HAP-1 (cell line): ENCODE results near the gene A2M.

Source experiments
- DNase-seq, 2 experiments: peaks; one replicate each; pipeline ENCODE4 v3.0.0-alpha.2; 2016 to 2020; ENCODE audit warnings: low spot score in 2 of 2
- H3K27me3 ChIP-seq: fragments of 250-450 bp; sonication (Bioruptor Pico); 2 replicates; pipeline ENCODE4 v1.5.1; 2020; ENCODE audit warnings: low read depth, mild to moderate bottlenecking, moderate library complexity
- H3K36me3 ChIP-seq: fragments of 250-450 bp; sonication (Bioruptor Pico); replicated peaks from 2 replicates; pipeline ENCODE4 v1.5.1; 2020; ENCODE audit warnings: mild to moderate bottlenecking
- H3K4me1 ChIP-seq: fragments of 250-450 bp; sonication (Bioruptor Pico); 2 replicates; pipeline ENCODE4 v1.5.1; 2020; ENCODE audit warnings: mild to moderate bottlenecking
- H3K4me3 ChIP-seq: fragments of 250-450 bp; sonication (Bioruptor Pico); 2 replicates; pipeline ENCODE4 v1.5.1; 2020; ENCODE audit warnings: mild to moderate bottlenecking, moderate library complexity
- H3K9me3 ChIP-seq: fragments of 250-450 bp; sonication (Bioruptor Pico); 2 replicates; pipeline ENCODE4 v1.5.1; 2020; ENCODE audit warnings: mild to moderate bottlenecking, moderate library complexity
- in situ Hi-C: fragments of 300-500 bp; cut with MboI; formaldehyde crosslinking; loops from 3 replicates; pipeline ENCODE4 v1.14.3; 2020; ENCODE audit warnings: low sequenced_read_pairs, inconsistent platforms, mixed read lengths

A2M gene

DNA sequence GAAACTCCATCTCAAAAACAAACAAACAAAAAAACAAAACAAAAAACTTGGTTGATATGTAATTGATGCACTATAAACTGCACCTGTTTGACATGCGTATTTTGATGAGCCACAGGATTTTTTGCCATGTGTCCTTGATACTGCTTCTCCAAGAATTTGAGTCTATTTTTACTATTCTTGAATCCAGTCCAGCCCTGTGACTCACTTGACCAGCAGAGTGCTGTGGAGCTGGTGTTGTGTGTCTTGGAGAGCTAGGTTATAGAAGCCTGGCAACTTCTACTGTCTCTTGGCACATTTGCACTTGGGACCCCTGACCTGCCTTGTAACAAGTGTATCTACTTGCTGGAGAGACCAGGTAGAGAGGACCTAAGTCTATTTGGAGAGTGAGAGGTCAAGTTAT, 74.4 kb downstream of the A2M start:
- H3K36me3 ChIP-seq: no peaks in the 10 kb centered on the region
- no peak overlapping the region for H3K4me3 ChIP-seq
- DNase-seq: no peak
- no peaks in the 10 kb centered on the region for H3K27me3 ChIP-seq
- no peaks in the 10 kb centered on the region for H3K4me1 ChIP-seq
- no peaks in the 10 kb centered on the region for H3K9me3 ChIP-seq
- in situ Hi-C loops: loop anchor here (10.0 kb wide), 1 partner anchor 367 kb away; no protein-coding TSS in a partner anchor

DNA sequence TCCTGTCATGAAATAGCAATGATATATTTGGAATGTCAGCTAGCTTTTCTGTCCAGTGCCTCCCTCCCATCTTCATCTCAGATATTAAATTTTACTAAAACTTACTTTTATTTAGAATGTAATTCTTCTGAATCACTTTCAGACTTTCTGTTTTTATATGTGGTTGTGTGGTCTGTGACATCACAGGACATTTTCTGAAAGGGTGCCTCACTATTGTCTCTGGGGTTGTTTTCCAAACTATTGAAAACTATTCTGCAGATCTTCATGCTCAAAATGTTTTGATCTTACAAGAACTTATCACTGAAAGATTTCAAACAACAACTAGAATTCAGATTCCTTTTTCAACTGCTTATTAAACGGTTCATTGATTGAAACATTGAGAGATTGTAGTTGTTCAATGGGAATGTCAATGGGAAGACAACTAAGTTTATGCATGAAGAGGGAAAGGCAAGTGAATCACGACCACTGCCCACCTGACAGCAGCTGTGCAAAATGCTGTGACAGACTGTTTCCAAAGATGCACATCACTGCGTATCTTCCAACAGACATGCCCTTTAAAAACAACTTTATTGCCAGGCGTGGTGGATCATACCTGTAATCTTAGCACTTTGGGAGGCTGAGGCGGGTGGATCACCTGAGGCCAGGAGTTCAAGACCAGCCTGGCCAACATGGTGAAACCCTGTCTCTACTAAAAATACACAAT, 75.1 kb downstream of the A2M start:
- Histone ChIP-seq H3K27me3 (no peaks in the 10 kb centered on the region), H3K4me3 (no peak overlapping the region), H3K4me1 (no peaks in the 10 kb centered on the region), H3K36me3 (no peaks in the 10 kb centered on the region), H3K9me3 (no peaks in the 10 kb centered on the region)
- no peak for DNase-seq
- in situ Hi-C loops: loop anchor here (10.0 kb wide), 1 partner anchor 366 kb away; no protein-coding TSS in a partner anchor

DNA sequence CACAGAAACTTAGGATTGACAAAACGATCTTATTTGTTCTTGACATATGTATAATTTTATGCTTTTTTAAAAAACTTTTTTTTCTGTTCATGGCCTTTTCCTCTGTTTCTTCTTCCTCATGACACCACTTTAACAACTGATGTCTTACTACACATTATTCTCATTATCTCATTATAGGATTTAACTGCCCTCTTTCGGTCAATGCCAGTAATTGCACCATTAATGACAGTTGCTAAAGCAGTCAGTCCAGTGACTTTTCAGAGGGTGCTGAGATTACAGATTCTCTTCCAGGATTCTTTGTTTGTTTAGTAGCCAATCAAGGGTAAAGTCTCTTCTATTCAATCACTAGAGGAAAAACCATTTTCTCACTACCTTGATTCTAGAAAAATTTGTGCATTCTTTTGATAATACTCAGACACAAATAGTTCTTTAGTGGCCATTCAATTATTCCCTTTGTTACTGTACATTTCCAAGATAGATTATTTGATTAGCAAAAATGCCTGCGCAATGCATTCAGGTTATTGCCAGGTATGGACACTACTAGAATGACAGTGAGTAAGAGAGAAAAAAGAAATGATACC, 76.2 kb downstream of the A2M start:
- peak; percentile 18 to 62 for DNase-seq

DNA sequence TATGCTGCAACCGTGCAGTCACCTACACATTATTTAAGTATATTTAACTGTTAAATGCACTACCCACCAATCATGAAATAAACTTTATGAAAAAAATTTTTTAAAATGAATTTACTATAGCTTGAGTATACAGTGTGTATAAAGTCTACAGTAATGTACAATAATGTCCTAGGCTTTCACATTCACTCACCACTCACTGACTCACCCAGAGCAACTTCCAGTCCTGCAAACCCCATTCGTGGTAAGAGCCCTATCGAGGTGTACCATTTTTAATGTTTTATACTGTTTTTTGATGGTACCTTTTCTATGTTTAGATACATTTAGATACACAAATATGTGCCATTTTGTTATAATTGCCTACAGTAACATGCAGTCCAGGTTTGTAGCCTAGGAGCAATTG, 78.3 kb downstream of the A2M start:
- Histone ChIP-seq H3K36me3 (no peaks in the 10 kb centered on the region), H3K9me3 (no peaks in the 10 kb centered on the region), H3K27me3 (no peaks in the 10 kb centered on the region), H3K4me1 (no peaks in the 10 kb centered on the region), H3K4me3 (no peak overlapping the region)
- in situ Hi-C loops: no loop called here
- DNase-seq: no peak

More for the DNA sequence above, 76.2 kb downstream of the A2M start:
- in situ Hi-C loops: no loop called here
- H3K36me3 ChIP-seq: no peaks in the 10 kb centered on the region
- no peaks in the 10 kb centered on the region for H3K9me3 ChIP-seq
- H3K4me3 ChIP-seq: no peak overlapping the region
- H3K27me3 ChIP-seq: no peaks in the 10 kb centered on the region
- H3K4me1 ChIP-seq: no peaks in the 10 kb centered on the region

DNA sequence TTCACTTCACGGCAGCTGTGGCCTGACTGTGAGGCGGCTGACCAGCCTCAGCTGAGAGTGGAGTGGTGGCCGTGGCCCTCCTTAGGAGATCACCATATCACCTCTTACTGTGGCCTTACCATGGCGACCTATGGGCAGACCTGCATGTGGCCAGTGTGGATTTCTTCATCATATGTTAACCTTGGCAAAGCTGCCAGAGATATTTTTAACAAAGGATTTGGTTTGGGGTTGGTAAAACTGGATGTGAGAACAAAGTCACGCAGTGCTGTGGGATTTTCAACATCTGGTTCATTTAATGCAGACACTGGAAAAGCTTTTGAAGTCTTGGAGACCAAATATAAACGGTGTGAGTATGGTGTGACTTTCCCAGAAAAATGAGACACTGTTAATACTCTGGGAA, 79.5 kb downstream of the A2M start:
- Histone ChIP-seq H3K9me3 (no peaks in the 10 kb centered on the region), H3K27me3 (no peaks in the 10 kb centered on the region), H3K36me3 (no peaks in the 10 kb centered on the region), H3K4me3 (no peak overlapping the region), H3K4me1 (no peaks in the 10 kb centered on the region)
- DNase-seq: no peak
- in situ Hi-C loops: no loop called here

DNA sequence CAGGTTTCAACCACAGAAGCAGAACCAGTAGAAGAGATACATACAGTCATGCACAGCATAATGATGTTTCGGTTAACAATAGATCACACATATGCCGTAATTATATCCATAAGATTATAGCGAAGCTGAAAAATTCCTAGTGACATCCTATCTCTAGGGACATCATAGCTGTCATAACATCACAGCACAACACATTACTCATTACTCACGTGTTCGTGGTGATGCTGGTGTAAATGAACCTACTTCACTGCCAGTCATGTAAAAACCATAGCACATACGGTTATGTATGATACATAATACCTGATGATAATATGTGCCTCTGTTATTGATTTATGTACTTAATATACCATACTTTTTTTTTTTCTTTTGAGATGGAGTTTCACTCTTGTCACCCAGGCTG, 81.6 kb downstream of the A2M start:
- Histone ChIP-seq H3K4me1 (no peaks in the 10 kb centered on the region), H3K36me3 (no peaks in the 10 kb centered on the region), H3K9me3 (no peaks in the 10 kb centered on the region), H3K4me3 (no peak overlapping the region), H3K27me3 (no peaks in the 10 kb centered on the region)
- no peak for DNase-seq
- in situ Hi-C loops: no loop called here

DNA sequence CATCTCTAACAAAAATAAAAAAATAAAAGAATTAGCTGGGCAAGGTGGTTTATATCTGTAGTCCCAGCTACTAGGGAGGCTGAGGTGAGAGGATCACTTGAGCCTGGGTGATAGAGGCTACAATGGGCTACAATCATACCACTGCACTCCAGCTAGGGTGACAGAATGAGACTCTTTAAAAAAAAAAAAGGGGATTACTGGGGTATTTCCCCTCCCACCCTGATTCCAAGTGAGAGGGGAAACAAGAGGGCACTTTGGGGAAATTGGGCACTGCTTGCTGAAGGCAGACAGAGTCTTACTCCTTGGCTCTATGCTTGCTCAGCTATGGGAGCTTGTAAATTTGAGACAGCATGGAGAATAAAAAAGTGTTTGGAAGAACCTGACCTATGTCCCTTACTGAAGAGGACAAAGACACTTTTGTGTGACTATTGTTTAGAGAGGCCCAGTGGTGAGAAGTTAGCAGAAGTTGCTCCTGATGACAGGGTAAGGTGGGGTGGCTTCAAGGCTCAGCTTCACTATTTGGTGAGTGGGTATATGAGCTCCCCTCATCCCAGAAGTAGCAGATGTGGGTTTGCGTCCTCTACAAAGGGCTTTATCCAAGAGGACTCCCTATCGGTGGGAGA, 82.3 kb downstream of the A2M start:
- Histone ChIP-seq H3K27me3 (no peaks in the 10 kb centered on the region), H3K4me3 (no peak overlapping the region), H3K4me1 (no peaks in the 10 kb centered on the region), H3K9me3 (no peaks in the 10 kb centered on the region), H3K36me3 (no peaks in the 10 kb centered on the region)
- DNase-seq: no peak
- in situ Hi-C loops: no loop called here

DNA sequence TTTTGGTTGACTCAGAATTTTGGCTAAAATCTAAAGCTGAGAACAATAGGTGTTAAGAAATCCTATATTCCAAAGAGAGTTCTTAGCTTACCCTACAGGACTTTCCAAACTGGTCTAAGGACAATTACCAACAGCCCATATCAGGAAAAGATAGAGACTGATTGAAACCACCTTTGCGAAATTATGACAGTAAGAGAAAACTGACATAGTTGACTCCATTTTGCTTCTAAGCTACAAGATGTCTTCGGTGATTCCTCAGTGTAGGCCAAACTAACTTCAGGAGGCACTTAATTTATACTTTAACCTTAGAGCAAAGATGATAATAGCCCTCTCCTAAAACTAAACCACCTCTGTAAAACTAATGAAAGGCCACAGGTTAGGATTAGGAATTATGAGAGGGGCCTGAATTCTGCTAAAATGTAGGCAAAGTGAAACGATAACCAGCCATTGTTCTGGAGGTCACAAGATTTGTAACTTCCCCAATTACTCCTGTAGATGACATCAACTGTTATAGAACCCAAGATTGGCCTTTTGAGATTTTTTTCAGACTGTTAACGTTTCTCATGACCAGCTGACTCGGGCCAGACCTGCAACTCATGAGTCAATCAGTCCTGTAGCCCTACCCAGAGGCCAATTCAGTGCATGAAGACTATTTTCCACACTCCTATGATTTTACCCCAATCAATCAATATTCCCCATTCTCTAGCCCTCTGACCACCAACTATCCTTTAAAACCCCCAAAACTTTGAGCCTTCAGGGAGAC, 83.3 kb downstream of the A2M start:
- Histone ChIP-seq H3K27me3 (no peaks in the 10 kb centered on the region), H3K4me1 (no peaks in the 10 kb centered on the region), H3K4me3 (no peak overlapping the region), H3K9me3 (no peaks in the 10 kb centered on the region), H3K36me3 (no peaks in the 10 kb centered on the region)
- in situ Hi-C loops: no loop called here
- DNase-seq: no peak

DNA sequence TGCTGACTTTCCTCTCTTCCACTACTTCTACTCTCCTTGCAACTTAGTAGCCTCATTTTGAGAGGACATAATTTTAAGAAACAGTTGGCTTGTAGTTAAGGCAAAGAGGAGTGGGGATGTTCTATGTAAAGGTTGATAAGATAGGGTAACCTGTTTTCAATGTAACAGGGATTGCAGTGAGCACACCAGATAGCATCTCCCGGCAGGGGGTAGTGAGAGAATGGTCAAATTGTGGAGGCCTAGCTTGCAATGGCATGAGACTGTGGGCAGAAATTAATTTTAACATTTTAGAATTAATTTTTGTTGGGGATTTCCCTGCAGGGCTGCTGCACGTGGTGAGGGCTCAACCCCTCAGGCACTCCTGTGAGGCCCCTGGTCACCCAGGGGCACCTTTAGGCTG, 84.9 kb downstream of the A2M start:
- in situ Hi-C loops: no loop called here
- Histone ChIP-seq H3K27me3 (0 out of 2 replicates have a peak, but pooled peaks cover 4% of the 10 kb centered on the region), H3K9me3 (no peaks in the 10 kb centered on the region), H3K4me1 (no peaks in the 10 kb centered on the region), H3K36me3 (no peaks in the 10 kb centered on the region), H3K4me3 (no peak overlapping the region)
- no peak for DNase-seq

DNA sequence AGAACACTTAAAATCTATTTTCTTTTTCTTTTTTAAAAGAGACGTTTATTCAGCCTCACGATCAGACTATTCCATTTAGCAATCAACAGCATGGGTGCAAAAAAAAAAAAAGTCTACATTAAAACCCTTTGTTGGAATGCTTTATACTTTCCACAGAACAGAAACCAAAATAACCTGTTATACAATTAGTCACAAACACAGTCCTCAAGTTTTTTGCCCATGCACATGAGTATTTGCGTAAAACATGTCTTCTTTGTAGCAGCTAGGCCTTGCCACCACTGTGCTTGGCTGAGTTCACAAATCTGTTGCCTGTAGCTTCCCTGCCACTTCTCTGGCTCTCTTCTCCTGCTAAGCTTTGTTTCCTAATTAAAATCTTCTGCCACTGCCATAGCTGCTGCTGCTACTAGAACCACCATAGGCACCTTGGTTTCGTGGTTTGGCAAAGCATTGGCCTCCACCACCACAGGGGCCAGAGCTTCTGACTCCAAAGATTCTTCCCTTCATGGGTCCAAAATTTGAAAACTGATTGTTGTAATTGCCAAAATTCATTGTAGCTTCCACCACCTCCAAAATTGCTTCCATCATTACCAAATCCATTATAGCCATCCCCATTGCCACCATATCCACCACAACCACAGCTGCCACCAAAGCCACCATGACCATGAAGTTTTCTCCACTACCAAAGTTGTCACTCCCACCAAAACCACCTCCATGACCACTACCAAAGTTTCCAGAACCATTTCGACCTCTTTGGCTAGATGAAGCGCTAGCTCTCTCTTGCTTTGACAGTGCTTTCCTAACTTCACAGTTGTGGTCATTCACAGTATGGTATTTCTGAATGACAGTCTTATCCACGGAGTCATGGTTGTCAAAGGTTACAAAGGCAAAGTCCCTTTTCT, 88.3 kb downstream of the A2M start:
- no peak for DNase-seq
- H3K4me1 ChIP-seq: no peaks in the 10 kb centered on the region
- H3K4me3 ChIP-seq: no peak overlapping the region
- in situ Hi-C loops: no loop called here
- H3K27me3 ChIP-seq: 0 out of 2 replicates have a peak, but pooled peaks cover 4% of the 10 kb centered on the region
- H3K36me3 ChIP-seq: no peaks in the 10 kb centered on the region
- no peaks in the 10 kb centered on the region for H3K9me3 ChIP-seq

DNA sequence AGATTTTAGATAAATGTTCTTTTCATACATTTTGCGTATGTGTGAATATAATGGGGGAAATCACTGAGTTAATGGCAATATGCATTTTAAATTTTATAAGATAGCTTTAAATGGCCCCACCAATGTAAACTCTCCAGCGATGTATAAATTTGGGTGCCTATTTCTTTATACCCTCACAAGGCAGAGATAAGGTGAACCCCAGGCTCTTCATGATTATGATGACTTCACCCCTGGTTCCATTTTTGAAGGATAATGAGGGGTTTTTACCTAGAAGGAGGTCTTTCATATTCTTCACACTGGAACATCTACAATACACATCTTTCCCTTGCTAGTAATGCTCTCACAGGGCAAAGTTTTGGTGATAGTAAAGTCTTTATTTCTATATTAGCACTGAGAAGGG, 91.2 kb downstream of the A2M start:
- Histone ChIP-seq H3K36me3 (no peaks in the 10 kb centered on the region), H3K4me1 (no peaks in the 10 kb centered on the region), H3K9me3 (no peaks in the 10 kb centered on the region), H3K4me3 (no peak overlapping the region), H3K27me3 (0 out of 2 replicates have a peak, but pooled peaks cover 4% of the 10 kb centered on the region)
- no peak for DNase-seq
- in situ Hi-C loops: no loop called here

DNA sequence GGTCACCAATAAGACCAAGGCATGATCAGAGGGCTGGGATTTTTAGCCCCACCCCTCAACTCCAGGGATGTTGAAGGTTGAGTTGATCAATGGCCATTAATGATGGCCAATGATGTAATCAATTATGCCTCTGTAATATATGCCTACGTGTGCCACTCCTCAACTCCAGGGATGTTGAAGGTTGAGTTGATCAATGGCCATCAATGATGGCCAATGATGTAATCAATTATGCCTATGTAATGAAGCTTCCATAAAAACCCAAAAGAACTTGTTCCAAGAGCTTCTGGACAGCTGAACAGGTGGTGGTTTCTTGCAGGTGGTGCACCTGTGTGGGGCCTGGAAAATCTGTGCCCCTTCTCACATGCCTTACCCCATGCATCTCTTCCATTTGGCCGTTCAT, 93.1 kb downstream of the A2M start:
- DNase-seq: no peak
- H3K27me3 ChIP-seq: 0 out of 2 replicates have a peak, but pooled peaks cover 4% of the 10 kb centered on the region
- no peaks in the 10 kb centered on the region; the same call in 1 of the 2 replicates for H3K9me3 ChIP-seq
- no peaks in the 10 kb centered on the region for H3K4me1 ChIP-seq
- in situ Hi-C loops: no loop called here
- H3K4me3 ChIP-seq: no peak overlapping the region
- H3K36me3 ChIP-seq: no peaks in the 10 kb centered on the region
